CD4-positive, alpha-beta T cell treated with Interleukin-17A for 4 hours (primary cell): ENCODE measurements around the gene SPATA6L.
A peak's percentile ranks its signal among the peaks of the same experiment; 100 is the strongest.
"Not testable (repeated sequence)": the region's sequence is repeated elsewhere in the genome, so short reads cannot be mapped to it uniquely, and the experiment has no call there.

Source experiments
- DNase-seq: peaks from one replicate; pipeline ENCODE4 v3.0.0-alpha.2; 2020; ENCODE audit warnings: mixed read lengths

SPATA6L gene

DNA sequence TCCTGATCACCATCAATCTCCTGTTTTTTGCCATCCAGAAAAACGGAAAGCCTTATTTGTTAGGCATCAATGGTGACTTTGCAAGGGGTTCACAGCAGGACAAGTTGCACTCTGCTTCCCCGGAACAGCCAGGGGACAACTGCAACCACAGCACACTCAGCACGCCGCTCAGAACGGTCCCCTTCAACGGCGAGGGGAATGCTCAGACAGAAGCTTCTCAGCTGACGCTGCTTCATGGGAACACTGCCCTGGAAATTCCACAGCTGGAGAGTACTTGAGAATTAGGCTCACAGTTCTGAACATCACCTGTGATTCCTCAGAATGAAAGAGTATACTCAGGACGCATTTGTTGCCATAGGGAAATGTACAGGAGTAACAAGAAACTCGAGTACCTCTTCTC is 44.3 kb downstream of the SPATA6L start:
- no peak for DNase-seq

DNA sequence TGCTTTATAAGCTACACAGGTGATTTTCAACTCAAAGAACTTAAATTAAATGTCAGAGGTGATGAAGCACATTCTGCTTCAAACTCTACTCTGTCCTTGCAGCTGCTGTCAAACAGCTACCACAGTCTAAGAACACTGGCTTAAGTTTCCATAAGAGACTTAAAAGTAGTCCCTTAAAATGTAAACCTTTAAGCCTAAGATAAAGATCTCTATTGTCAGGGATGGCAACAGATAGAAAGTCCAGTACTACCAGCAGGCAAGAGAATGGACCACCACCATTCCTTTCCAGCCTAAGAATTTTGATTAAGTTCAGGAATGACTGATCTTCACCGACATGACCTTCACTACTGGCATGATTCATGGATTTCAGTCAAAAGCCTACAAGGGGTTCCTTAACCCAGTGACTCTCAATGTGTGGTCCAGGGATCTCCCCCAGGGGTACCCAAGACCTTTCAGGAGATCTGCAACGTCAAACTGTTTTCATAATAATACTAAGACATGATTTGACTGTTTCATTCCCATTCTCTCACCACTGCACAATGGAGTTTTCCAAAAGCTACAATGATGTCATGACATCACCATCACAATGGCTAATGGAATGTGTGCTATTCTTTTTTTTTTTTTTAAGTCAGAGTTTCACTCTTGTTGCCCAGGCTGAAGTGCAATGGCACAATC is 45.3 kb downstream of the SPATA6L start:
- no peak for DNase-seq

DNA sequence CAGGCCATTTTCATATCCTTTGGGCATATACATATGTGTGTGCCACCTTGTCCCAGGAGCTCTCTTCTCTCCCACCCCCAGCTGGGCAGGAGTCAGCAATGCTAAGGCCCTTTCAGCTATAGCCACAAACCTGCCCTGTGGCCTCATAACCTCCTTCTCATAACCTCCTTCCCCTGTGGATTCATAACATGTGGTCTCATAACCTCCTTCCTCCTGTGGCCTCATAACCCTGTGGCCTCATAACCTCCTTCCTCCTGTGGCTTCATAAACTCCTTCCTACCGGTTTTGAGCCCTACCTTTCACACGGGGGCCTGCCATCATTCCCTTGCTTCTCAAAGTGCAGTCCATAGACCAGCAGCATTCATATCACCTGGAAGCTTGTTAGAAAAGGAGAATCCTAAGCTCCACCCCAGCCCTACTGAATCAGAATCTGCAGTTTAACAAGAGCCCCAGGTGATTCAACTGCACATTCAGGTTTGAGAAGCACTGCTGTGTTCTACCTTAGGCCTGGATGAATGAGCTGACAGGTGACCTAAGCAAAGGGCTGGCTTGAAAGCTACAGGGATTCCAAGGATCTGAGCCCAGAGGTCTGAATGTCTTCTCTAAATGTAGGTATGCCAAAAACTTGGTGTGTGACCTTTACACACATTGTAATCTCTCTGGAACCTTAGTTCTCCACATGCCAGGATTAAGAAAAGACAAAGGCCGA is 46.1 kb downstream of the SPATA6L start:
- no peak for DNase-seq

DNA sequence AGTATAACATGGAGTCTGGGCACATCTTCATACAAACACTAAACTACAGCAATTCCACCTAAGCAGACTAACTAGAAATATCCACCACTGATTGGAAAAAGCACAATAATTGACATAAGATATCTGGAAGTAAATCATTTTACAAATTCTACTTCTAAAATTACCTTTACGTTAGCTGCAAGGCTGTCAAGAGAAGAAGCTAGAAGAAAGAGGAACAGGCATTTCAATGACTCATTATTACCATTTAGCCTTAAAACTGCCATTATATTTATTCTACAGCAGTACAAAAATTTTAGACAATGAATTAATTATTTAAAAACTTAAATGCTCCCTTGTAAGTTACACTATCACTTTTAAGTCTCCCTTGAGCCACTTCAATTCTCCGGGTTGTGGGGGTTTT is 47.6 kb downstream of the SPATA6L start:
- no peak for DNase-seq

DNA sequence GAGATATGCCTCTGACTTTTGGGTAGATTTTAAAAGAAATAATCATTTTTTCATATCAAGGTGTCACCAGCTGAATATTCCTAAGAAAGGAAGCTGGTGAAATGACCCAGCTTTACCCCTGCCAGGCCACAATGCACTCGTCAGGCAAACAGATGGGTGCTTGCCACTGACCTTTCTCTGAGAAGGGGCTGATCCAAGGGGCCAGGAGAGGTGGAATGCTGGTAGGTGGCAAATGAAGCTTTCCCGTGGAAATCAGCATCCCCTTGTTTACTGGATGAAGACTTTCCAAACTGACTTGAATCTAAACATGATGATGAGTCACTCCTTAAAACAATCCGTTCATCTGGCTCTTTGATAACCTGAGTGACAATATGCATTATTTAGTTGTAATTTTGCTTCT is 48.5 kb downstream of the SPATA6L start:
- DNase-seq = no peak

DNA sequence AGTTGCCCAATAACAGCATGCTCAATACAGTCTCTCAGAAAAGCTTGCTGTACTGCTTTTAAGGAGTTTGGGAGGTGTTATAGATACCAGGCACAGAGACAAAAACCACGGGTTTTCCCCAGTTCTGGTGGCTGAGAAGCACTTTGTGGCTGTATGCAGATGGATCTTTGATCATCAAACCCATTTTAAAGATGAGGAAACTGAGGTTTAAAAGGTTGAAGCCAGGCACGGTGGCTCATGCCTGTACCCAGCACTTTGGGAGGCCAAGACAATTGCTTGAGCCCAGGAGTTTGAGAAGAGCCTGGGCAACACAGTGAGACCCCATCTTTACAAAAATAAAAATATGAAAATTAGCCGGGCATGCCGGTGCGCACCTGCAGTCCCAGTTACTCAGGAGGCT is 50.5 kb downstream of the SPATA6L start:
- DNase-seq = no peak

DNA sequence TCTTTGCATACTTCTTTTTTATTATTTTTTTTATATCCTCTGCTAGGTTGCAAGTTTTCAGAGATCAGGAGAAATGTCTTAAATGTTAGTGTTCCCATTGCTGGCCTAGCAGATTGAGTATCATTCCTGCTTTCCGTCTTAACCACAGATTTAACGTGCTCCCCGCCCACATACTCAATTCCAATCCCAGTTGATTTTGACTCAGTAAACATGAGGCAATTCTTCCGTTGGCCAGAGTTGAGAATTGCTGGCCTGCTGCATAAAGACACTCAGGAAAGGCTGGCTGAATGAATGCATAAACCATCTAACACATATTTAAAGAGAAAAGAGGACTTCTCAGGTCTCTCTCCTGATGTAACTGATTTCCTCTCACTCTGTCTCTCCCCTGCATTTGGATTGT is 51.0 kb downstream of the SPATA6L start:
- DNase-seq = no peak

DNA sequence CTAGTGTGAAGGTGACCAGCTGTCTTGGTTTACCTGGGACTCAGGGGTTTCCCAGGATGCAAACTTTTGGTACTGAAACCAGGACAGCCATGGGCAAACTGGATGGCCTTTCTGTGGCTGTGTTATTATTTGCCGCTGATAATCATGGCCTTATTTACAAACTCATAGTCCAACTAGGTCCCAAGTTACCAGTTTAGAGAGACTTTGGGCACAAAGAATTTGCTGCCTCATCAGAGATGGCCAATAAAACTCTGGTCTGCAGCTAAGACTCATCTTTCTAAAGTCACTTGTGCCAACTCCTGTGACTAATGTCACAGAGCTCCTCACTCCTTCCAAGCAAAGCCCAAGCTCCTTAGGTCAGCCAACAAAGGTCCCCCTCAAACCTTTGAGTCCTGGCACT is 51.7 kb downstream of the SPATA6L start:
- no peak for DNase-seq

DNA sequence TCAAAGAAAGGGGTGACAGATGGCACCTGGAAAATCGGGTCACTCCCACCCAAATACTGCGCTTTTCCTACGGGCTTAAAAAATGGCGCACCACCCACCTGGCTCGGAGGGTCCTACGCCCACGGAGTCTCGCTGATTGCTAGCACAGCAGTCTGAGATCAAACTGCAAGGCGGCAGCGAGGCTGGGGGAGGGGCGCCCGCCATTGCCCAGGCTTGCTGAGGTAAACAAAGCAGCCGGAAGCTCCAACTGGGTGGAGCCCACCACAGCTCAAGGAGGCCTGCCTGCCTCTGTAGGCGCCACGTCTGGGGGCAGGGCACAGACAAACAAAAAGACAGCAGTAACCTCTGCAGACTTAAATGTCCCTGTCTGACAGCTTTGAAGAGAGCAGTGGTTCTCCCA is 60.2 kb downstream of the SPATA6L start:
- DNase-seq = not testable (repeated sequence)

DNA sequence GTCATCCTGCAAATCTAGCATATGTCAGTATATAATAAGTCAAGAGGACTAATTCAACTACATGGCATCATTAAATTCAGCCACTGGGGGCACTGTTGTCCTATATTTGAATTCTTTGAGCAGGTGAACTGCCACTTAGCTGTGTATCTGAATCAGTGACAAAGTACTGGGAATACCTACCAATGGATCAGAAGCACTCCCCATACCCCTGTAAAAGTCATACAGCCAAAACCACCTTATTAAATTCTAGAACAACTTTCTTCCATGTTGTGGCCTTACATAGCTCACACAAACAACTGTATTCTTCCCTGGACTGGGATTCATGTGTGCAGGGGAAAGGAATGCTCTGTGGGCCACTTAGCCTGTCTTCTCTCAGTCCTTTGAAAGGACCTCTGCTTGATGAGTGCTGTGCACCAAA is 61.6 kb downstream of the SPATA6L start:
- peak; percentile 77 for DNase-seq

DNA sequence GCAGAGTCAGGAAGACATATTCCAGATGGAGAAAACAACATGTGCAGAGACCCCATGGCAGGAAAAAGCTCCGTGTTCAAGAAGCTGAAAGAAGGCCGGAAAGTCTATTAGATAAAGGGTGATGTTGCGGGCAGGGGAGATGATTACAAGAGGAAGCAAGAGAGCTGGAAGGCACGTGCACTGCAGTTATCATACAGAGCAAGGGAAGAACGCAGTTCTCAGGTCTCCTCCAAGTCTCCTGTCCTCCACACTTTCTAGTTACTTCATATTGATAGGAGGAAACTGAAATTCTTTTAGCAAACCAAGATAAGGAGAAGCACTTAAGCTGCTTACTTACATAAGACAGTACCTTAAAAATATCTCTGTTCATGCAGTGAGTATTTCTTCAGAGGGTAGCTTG is 62.5 kb downstream of the SPATA6L start:
- DNase-seq = no peak

DNA sequence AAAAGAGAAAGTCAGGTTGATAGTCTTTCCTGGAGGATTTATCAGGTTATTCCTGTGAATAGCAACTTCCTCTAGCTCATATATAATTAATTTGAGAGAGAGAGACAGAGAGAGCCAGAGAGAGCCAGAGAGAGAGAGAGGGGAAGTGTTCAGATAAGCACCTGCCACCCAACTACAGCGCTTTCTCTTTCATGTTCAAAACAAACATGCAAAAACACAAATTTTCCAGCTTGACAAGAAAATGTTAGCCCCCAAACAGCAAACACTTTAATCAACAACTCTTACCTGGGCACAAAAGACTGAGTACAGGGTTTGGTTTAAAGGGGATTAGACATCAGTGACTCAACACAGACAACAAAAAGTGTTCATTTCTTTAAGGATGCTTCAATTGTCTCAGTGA is 65.9 kb downstream of the SPATA6L start:
- DNase-seq = no peak

DNA sequence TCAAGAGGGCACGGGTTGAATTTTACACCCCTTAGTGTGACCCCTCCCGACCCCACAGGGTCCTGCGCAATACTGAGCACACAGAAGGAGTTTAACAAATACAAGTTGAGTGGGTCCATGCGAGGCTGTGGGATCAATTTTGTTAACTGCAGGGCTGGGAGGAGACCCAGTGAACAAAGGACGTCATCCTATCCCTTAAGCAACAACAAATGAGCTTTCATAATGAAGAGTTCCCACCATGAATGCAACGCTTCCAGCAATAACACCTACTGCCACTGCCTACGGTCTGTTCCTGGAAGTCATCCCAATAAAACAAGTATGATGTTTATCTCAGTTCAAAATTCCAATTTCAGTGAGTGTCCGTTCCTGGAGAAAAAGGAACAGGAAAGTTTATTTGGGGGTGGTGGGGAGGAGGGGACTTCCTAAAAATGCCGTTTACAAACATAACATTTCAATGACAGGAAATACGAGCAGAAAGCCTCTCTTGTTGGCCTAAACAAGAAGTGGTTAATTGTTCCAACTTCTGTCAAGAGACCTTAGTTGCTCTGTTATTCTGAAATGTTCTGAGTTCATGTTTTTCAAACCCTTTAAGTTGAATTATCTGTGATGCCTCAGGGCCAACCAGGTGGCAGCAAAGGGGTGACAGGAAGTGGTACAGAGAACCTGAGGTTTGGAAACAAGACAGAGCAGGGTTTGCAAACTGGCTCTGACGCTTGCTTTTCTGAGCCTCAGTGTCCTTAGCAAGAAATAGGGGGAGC is 69.9 kb downstream of the SPATA6L start:
- DNase-seq = peak; percentile 69

DNA sequence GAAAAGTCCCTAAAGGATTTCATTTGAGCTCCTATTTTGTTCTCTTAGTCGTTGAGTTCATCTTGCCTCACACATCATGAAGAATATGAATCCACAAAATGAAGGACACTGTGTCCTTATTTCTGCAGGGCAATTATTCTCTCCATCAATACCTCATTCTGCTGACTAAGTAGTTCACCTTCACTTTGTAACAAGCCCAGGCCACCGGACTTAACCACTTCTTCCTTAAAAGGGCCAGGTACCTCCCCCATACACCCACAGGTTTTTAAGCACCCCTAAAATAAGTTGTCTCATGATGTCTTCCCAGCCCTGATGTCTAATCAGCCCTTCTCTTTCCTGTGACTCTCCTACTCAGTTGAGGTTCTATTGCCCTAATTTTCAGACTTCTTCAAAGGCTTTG is 71.3 kb downstream of the SPATA6L start:
- no peak for DNase-seq

DNA sequence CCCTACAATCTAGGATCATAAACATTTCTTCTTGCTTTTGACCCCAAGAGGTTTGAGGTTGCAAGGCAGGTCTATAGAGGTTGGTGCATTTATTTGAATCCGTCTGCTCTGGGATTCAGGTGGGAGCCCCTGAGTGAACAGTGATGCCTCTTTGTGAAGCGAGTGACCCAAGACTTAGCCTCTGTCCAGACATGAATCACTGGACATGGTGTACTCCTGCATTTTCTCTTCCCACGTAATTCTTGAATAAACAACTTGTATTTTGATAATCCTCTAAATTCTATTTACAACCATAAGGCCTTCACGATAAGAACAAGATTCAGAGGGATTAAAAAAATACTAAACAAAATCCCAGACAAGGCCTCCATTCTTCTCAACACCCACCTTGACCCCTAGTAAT is 71.7 kb downstream of the SPATA6L start:
- DNase-seq = no peak

DNA sequence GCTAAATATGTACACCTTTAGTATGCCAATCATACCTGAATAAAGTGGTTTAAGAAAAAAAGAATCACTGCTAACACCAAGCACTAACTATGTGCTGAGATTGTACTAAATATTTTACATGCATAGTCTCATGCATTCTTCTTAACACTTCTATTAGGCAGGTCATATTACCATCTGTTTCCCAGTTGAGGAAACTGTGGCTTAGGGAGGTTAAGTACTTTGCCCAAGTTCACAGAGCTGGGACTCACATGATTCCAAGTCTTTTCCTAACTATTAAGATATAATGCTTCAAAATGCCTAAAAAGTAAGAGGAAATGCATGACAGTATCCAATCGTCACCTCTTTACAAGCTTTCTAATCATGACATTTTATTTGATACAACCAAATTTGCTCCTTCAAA is 73.4 kb downstream of the SPATA6L start:
- no peak for DNase-seq

DNA sequence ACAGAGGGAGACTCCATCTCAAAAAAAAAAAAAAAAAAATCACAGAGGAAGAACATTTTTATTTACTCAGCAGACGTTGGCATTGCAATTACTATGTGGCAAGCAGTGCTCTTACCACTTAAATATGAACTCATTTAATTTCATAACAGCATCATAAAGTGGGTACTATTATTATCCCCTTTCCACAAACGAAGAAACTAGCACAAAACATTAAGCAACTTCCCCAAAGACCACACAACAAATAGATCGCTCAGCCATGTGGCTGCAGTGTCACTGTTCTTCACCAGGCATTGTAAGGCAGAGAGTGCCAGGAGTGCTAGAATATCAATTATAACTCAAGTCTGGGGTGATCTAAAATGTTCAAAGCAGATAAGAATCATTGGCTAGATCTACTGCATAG is 74.0 kb downstream of the SPATA6L start:
- DNase-seq = no peak

DNA sequence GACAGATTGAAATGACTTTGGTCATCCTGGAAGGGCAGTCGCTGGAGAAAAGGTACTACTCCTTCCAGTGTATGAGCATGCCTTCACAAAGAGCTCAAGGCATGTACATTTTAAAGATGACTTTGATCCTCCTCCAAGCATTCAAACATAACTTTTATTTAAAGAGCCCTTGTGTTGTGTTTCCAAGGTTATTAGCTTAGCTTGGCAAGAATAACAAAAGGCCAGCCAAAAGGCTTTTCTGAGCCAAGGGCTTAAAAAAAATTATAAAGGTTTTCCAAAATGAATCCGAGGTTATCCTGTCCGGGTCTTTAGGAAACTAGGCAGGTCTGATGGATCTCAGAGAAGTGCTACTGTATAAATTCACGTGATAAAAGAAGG is 75.2 kb downstream of the SPATA6L start:
- DNase-seq = no peak

DNA sequence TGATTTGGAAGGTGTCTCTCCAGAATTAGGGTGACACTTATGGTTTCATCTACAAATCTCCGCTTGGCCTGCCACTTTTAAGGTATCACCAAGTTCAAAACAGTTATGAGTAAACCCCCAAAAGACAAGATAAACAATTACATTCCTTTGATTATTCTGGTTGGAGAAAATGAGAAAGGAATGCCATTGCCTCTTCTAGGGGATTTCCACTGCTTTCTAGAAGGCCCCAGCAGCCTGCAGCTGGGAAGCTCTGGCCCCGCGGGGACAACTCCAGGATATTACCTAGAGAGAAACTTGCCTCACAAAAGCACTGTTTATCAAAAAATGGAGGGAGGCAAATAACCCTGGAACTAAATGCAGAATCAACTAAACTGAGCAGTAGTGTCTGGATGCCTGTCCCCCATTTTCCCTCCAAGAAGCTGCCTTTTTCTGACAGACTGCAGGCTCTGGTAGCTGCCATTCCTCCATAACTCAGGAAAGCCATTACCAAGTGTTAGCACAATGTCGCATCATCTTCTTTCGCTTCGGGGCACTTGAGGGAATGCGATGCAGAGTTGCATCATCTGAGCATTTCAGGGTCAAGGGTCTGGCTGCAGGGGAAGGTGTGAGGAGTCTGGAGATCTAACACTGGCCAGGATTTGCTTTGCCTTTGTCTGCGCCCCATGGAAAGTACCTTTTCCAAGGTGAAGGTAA is 75.7 kb downstream of the SPATA6L start:
- DNase-seq = no peak

DNA sequence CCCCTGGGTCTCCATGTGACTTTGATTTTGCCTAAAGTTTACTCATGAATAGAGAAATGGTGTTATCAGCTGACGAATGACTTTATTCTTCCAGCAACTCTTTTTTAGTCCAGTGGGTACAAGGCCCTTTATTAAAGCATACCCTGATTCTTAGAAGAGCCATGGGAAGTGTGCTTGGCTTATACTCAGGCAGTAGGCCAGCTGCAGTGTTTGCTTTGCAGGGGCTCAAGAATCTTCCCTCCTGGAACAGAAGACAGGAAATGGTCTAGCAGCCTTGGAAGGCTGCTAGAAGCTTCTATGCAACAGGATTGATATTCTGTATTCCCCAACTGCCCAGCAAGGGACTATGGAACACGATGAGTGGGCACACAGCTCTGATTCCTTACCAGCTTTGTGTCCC is 77.6 kb downstream of the SPATA6L start:
- no peak for DNase-seq

DNA sequence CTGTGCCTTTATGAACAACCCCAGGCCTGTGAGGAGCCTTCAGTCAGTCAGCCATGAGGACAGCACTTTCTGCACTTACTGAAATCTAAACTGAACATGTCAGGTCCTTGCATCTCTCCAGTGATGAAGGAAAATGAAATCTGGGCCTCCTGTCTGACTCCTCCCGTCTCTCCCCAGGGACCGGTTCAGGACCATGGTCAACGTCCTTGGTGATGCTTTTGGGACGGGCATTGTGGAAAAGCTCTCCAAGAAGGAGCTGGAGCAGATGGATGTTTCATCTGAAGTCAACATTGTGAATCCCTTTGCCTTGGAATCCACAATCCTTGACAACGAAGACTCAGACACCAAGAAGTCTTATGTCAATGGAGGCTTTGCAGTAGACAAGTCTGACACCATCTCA is 81.1 kb downstream of the SPATA6L start:
- no peak for DNase-seq

DNA sequence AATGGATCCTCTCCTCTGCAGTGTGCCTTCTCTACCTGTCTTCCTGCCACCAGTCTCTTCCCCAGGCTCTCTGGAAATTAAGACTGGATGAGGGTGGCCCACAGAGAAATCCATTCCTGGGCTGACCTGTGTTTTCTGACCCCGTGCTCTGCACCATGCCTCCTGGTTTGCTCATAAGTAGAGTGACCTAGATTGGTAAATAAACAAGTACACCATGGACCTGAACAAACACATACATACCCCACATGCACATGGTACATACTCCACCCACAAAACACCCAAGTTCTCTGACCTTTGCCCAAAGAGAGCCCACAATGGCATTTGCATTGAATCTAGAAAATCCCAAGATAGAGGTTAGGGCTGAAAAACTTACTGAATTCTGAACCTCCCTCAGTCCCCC is 81.6 kb downstream of the SPATA6L start:
- no peak for DNase-seq

DNA sequence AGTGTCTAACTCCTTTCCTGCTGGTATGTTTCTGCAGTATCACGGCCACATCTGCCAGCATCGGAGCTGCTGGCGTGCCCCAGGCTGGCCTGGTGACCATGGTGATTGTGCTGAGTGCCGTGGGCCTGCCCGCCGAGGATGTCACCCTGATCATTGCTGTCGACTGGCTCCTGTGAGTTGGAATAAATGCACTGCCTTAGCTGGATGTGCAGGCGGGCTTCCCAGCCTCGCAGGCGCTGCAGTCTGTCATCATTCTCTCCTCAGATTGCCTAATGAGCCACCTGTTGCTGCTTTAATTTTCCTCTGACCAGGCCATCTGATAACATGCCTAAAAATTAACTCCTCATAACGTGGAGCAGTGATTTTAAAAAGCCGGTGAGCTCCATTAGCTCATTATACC is 83.3 kb downstream of the SPATA6L start:
- no peak for DNase-seq
